Bone marrow (tissue), 2 donors: ENCODE measurements around the gene TTBK2.

Source experiments
- DNase-seq, 2 donors: peaks; one replicate each; lab custom pipeline; 2025; lab: John Stamatoyannopoulos, UW

The TTBK2 gene

GRCh38 chr15:42691770-42692169, 228.8 kb downstream of the TTBK2 start:
- DNase-seq, result no peak

- no peak for DNase-seq
Observed at GRCh38 chr15:42691308-42691707, 229.3 kb downstream of the TTBK2 start.
